ENCODE data around the gene TFDP1.

- TF ChIP-seq POLR2A (IDR thresholded peaks at IDR 0.05), result no peak
- no peak for TF ChIP-seq CTCF (IDR thresholded peaks at IDR 0.05)
- TF ChIP-seq EP300 (IDR thresholded peaks at IDR 0.05), result no peak
- TF ChIP-seq POLR2AphosphoS5 (IDR thresholded peaks at IDR 0.05), result no peak
Measured at GRCh38 chr13:113668491-113668971, 84.0 kb downstream of the TFDP1 start.
